Activated T-helper 1 cell treated with anti-CD3 and anti-CD28 coated beads, Interleukin-2, amount 50 U/mL, for 16 hours (primary cell): ENCODE results near the gene ZBTB20.

Experiments used
- DNase-seq, 2 donors: peaks; one replicate each; pipeline ENCODE4 v3.0.0-alpha.2; 2020; ENCODE audit warnings: low read depth in 1 of 2, low spot score in 1 of 2

Gene ZBTB20

DNA sequence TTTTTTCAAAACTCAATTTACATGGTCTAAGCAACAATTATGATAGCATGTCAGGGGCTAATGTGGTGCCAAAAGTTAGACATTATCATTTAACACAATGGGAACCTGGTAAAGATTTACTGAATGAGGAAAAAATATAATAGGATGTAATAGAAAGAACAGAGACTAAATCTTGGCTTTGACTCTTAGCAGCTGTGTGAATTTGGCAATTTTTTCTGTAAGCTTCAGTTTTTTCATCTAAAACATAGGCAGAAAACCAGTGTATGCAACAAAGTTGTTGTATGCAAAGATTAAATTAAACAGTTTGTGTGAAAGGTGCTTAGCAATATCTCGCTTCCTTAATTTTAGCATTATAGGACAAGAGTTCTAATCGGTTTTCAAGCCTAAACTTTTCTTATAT lies 57.6 kb downstream of the ZBTB20 start:
- DNase-seq = no peak

GRCh38 chr3:115087512-115087911 lies 59.6 kb downstream of the ZBTB20 start:
- no peak for DNase-seq

GRCh38 chr3:115086344-115086743 lies 60.7 kb downstream of the ZBTB20 start:
- DNase-seq = no peak

DNA sequence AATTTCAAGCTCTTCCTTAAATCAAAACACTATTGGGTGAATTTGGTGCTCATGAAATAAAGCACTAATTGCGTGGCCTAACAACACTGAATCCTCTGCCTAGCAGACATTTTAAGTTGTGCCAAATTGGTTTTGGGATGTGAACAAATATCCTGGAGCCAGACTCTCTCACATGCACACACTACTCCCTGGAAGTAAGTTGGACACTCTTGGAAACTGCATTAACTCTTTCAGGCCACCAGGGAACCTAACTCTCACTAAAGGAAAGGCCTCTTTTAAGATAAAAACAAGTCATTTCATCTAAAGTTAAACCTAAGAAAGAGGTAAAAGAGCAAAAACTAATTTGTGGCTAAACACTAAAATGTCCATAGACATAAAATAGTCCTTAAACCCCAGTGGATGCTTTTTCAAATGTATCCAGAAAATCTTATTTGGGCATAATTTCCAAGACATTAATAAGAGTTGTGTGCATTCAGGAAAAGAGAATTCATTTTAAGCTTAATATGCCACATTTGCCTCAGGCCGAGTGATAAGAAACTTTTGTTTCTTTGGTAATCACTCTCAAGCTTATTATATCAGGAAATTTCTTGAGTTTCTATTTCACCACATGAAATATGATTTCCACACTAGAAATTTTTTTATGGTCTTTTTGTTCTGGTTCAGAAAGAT lies 61.8 kb downstream of the ZBTB20 start:
- no peak for DNase-seq

DNA sequence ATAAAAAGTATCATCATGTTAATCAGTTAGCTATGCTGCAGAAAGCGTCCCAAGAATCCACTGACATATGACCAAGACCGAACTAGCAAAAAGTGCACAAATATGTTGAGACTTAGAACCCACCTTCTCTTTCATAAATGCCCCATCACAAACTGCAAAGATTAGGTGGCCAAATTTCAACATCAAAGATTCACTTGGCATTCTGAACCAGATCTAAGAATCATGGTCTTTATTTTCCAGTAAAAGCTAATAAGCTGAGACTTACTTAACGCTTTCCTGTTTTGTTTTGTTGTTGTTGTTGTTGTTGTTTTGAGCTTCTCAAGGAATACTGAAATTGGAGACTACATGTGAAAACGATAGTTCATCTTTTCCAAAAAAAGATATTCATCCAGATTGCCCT lies 62.4 kb downstream of the ZBTB20 start:
- no peak for DNase-seq

- DNase-seq = no peak
Measured at GRCh38 chr3:115082260-115082659, 64.8 kb downstream of the ZBTB20 start.

DNA sequence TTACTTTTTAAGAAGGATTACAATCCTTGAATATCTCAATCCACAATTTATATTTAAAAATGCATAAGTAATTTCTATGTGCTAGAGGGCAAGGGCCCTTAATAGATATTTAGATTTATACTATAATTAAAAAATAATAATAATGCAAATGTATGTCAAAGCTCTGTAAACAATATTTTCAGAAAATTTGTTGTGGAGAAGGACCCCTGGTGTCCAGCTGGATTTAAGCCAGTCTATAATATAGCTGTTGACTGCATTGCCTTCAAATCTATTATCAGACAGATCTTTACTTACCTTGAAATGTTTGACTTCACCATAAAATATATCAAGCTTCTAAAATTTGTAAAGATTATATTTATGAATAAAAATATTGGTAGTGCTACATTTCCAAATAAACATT lies 65.6 kb downstream of the ZBTB20 start:
- no peak for DNase-seq

DNA sequence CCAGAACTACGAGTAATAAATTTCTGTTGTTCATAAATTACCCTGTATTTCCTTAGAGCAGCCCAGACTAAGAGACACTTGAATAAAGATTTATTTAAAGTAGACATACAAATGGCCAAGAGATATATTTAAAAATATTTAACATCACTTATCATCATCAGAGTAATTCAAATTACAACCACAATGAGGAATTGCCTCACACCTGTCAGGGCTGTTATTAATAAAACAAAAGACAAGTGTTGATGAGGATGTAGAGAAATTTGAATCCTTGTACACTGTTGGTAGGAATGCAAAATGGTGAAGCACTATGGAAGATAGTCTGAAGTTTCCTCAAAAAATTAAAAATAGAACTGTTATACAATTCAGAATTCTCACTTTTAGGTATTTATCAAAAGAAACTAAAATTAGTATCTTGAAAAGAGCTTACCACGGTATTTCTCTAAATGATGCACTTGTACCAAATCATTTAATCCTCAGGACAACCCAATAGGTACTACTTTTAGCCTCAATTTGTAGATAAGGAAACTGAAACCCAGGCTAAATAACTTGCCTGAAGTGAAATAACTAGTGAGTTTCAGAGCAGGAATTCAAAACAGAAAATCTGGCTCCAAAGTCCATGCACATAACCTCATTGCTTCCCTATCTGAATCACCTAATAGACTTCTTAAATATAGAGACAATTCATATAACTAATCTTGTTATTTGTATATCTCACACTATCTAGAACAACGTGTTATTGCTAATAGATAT lies 69.4 kb downstream of the ZBTB20 start:
- DNase-seq = no peak

DNA sequence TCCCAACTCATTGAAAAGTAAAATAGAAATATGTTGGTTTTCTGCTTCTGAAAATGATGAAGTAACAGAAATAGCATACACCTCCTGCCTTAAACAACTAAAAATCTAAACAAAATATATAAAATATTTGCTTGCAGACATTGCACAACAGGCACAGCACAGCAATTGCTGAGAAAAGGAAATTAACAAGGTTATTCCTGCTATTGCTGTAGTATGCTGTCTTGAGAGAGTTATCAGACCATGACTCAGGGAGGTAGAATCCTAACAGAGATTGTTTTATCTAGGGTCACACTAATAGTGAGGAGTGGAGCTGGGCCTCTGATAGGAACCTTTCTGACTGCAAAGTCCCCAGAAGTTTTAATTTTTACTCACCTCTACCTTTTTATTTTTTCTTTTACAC lies 72.6 kb downstream of the ZBTB20 start:
- DNase-seq = no peak

DNA sequence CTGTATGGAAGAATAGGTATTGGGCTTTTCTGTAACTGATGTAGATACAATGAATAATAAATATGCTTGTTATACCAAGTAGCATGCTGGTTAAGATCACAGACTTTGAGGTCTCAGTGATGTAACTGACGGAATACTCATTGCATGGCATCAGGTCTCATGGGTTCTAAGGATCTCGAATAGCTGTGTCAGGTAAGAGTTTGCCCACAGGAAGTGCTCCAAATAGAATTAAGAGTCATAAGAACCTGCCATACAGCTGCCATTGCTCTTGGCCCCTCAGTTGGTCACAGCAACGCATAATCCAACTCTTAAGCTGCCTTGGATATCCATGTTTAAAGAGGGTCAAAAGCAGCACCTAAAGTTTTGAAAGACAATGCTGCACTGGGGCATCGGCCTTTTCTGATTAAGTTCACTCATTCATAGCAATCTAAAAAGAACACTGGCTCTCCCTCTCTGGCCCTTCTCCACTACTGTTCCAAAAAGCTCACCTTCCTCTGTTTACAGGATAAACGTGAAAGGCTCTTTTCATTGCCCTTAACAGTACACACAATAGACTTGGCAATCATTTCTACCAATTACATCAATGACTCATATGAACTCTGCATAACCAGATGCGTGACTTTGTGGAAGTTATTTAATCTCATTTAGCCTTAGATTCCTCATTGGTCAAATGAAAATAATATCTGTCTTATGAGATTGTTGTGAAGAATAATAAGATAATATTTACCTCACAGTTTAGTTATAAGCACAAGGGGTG lies 74.6 kb downstream of the ZBTB20 start:
- no peak for DNase-seq

- no peak for DNase-seq
Measured at GRCh38 chr3:115071601-115072000, 75.5 kb downstream of the ZBTB20 start.

DNA sequence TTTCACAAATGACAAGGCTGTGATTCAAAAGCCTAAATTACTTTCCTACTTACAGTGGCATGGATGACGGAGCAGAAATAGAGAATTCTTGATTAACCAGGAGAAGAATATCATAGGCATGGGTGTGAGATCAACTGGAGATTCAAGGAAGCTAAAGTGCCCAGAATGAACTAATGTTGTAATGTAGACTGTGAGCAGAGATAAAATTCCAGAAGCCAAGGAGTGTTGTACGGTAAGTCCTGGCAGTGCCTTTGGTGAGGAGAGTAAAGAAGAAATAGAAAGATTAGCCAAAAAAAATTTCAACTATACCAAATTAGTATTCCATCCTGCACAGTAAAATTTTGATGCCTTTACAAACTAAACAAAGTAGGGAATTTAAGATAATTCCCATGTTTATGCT lies 75.9 kb downstream of the ZBTB20 start:
- DNase-seq = no peak

GRCh38 chr3:115068799-115069198 lies 78.3 kb downstream of the ZBTB20 start:
- no peak for DNase-seq

GRCh38 chr3:115062412-115062956 lies 84.6 kb downstream of the ZBTB20 start:
- DNase-seq = no peak

DNA sequence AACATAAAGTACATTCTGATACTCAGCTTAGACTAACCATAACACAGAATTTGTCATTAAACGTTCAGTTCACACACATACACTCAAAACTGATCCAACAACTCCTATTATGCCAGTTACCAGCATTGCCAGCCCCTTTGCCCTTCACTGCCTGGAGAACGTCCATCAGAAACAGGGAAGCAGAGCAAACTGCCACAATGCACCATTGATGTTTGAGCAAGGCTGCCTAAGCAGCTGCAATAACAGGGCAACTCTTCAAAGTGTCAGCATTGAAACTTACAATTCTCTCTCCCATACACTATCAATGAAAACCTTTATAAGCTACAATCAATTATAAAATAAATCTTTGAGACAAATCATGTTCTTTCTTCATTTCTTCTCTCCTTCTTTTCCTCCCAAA lies 85.1 kb downstream of the ZBTB20 start:
- no peak for DNase-seq

- DNase-seq = no peak
Measured at GRCh38 chr3:115052906-115053305, 94.2 kb downstream of the ZBTB20 start.

GRCh38 chr3:115042351-115042750 lies 104.7 kb downstream of the ZBTB20 start:
- no peak for DNase-seq

DNA sequence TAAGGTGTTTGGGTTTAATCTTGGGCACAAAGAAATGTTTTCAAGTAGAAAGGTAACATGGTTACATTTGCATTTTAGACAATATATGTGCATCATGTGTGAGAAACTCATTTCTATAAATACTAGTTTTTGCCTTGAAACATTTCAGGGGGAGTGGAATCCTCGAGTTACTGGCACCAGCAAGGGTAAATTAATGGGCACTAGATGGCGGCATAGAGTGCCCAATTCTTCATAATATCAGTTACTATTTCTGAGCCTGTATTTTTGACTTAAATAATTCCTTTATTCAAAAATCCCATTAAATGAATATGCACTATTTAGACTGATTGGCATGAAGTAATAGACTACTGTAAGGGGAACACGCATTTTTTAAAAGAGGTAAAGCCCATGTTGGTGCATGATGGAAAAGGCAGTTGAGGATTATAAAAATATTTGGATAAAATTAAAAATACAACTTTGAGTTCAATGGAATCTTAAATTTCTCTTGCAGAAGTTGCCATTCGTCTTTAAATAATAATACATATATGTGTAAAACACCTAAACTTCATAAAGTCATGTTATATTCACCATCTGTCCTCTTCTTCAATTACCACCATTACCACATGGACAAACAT lies 106.3 kb downstream of the ZBTB20 start:
- DNase-seq = no peak

GRCh38 chr3:115040246-115040645 lies 106.8 kb downstream of the ZBTB20 start:
- no peak for DNase-seq

DNA sequence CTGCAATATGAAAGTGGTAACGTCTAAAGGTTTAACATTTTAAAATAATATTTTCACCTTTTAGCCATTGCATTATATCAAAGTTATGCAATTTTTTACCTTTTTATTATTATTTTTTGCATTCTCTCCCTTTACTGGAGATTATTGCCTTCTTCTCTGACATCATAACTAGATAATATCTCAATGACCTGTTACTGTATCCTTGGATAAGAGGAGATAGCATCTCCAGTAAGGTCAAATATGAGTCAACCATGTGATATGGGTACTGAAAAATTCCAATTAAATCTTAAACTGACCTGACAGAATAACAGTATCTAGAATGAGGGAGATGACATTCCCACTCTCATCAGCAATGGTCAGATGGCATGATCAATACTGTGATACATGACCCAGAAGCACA lies 108.3 kb downstream of the ZBTB20 start:
- DNase-seq = no peak

- no peak for DNase-seq
Measured at GRCh38 chr3:115022835-115023398, 124.2 kb downstream of the ZBTB20 start.
